H1 (cell line): ENCODE data around the gene WDR53. TPM values are rescaled to one million over a fixed set of nuclear protein-coding genes. Genes with fewer than 3 reads are reported as not detected.

Experiments
- BRCA1 ChIP-seq: IDR thresholded peaks from 2 replicates; pipeline ENCODE4 v1.6.1; 2012; ENCODE audit warnings: low read depth, low read length, improper control_type of control experiment
- CREB1 ChIP-seq: IDR thresholded peaks from 2 replicates; pipeline ENCODE4 v1.6.1; 2012; ENCODE audit warnings: inconsistent platforms
- GABPA ChIP-seq: IDR thresholded peaks from 2 replicates; pipeline ENCODE4 v1.6.1; 2011; ENCODE audit warnings: mild to moderate bottlenecking, low read length, moderate library complexity, borderline replicate concordance; ENCODE audit not compliant: insufficient read depth
- TAF1 ChIP-seq: IDR thresholded peaks from 2 replicates; pipeline ENCODE4 v1.6.1; 2011; ENCODE audit warnings: mild to moderate bottlenecking, low read depth, low read length
- YY1 ChIP-seq: IDR thresholded peaks from 2 replicates; pipeline ENCODE4 v1.6.1; 2011; ENCODE audit warnings: low read depth, mild to moderate bottlenecking, low read length
- polyA plus RNA-seq, 7 experiments: library from polyadenylated mRNA; depleted of rRNA in 3 of 7; stranded (reverse) in 5 of 7; unstranded in 2 of 7; fragments of >200 nt in 5 of 7; fragments of 200-250 nt in 2 of 7; gene quantifications; 1 replicate in 5 of 7; 2 replicates in 1 of 7; 4 replicates in 1 of 7; pipeline versions ENCODE4 v1.2.1 to v1.2.3, GENCODE V29; 2011 to 2013; ENCODE audit warnings: missing spikeins in 2 of 7, mixed read lengths in 2 of 7
- total RNA-seq: library from RNA; stranded (reverse); fragmentation: NEBNext Ultra II Directional; extraction: Animal tissue kit (Norgen Biotek cat#: 25700); gene quantifications from 2 replicates; pipeline ENCODE4 v1.2.1, GENCODE V29; 2021
- TF ChIP-seq, protein P1 (sequence below): fragments of 300-600 bp; sonication (generic); IDR thresholded peaks from 2 replicates; pipeline ENCODE4 v1.7.1; 2012; ENCODE audit warnings: low read length, moderate library complexity, mild to moderate bottlenecking, inconsistent platforms; ENCODE audit not compliant: insufficient replicate concordance

WDR53 gene
- total and polyA plus RNA-seq, 2 of the 8 experiments (the other 6 are each of a cell fraction or from before 2014, with no cell fraction given): 7.4 to 18.8 TPM

DNA sequence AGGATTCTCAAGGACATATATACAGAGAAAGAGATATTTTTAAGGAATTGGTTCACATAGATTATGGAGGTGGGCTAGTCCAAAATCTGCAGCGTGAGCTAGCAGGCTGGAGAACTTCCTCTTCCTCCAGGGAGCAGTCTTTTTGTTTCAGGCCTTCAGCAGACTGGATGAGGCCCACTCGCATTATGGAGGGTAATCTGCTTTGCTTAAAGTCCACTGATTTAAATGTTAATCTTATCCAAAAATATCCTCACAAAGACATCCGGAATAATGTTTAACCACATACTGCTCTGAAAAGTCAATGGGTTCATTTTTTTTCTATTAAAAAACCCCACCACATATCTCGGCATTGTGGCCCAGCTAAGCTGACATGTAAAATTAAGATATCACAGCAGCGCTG, 48.9 kb upstream of the WDR53 start (continued):
- TF ChIP-seq, protein P1, sequence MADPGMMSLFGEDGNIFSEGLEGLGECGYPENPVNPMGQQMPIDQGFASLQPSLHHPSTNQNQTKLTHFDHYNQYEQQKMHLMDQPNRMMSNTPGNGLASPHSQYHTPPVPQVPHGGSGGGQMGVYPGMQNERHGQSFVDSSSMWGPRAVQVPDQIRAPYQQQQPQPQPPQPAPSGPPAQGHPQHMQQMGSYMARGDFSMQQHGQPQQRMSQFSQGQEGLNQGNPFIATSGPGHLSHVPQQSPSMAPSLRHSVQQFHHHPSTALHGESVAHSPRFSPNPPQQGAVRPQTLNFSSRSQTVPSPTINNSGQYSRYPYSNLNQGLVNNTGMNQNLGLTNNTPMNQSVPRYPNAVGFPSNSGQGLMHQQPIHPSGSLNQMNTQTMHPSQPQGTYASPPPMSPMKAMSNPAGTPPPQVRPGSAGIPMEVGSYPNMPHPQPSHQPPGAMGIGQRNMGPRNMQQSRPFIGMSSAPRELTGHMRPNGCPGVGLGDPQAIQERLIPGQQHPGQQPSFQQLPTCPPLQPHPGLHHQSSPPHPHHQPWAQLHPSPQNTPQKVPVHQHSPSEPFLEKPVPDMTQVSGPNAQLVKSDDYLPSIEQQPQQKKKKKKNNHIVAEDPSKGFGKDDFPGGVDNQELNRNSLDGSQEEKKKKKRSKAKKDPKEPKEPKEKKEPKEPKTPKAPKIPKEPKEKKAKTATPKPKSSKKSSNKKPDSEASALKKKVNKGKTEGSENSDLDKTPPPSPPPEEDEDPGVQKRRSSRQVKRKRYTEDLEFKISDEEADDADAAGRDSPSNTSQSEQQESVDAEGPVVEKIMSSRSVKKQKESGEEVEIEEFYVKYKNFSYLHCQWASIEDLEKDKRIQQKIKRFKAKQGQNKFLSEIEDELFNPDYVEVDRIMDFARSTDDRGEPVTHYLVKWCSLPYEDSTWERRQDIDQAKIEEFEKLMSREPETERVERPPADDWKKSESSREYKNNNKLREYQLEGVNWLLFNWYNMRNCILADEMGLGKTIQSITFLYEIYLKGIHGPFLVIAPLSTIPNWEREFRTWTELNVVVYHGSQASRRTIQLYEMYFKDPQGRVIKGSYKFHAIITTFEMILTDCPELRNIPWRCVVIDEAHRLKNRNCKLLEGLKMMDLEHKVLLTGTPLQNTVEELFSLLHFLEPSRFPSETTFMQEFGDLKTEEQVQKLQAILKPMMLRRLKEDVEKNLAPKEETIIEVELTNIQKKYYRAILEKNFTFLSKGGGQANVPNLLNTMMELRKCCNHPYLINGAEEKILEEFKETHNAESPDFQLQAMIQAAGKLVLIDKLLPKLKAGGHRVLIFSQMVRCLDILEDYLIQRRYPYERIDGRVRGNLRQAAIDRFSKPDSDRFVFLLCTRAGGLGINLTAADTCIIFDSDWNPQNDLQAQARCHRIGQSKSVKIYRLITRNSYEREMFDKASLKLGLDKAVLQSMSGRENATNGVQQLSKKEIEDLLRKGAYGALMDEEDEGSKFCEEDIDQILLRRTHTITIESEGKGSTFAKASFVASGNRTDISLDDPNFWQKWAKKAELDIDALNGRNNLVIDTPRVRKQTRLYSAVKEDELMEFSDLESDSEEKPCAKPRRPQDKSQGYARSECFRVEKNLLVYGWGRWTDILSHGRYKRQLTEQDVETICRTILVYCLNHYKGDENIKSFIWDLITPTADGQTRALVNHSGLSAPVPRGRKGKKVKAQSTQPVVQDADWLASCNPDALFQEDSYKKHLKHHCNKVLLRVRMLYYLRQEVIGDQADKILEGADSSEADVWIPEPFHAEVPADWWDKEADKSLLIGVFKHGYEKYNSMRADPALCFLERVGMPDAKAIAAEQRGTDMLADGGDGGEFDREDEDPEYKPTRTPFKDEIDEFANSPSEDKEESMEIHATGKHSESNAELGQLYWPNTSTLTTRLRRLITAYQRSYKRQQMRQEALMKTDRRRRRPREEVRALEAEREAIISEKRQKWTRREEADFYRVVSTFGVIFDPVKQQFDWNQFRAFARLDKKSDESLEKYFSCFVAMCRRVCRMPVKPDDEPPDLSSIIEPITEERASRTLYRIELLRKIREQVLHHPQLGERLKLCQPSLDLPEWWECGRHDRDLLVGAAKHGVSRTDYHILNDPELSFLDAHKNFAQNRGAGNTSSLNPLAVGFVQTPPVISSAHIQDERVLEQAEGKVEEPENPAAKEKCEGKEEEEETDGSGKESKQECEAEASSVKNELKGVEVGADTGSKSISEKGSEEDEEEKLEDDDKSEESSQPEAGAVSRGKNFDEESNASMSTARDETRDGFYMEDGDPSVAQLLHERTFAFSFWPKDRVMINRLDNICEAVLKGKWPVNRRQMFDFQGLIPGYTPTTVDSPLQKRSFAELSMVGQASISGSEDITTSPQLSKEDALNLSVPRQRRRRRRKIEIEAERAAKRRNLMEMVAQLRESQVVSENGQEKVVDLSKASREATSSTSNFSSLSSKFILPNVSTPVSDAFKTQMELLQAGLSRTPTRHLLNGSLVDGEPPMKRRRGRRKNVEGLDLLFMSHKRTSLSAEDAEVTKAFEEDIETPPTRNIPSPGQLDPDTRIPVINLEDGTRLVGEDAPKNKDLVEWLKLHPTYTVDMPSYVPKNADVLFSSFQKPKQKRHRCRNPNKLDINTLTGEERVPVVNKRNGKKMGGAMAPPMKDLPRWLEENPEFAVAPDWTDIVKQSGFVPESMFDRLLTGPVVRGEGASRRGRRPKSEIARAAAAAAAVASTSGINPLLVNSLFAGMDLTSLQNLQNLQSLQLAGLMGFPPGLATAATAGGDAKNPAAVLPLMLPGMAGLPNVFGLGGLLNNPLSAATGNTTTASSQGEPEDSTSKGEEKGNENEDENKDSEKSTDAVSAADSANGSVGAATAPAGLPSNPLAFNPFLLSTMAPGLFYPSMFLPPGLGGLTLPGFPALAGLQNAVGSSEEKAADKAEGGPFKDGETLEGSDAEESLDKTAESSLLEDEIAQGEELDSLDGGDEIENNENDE: no peak
- TF ChIP-seq TAF1: no peak
- TF ChIP-seq GABPA: no peak
- TF ChIP-seq YY1: no peak
- TF ChIP-seq CREB1: no peak
- no peak for TF ChIP-seq BRCA1
- TF ChIP-seq, all 59 proteins: peak for 0
